ENCODE measurements around the gene CLDN1. TPM values are rescaled to one million over a fixed set of nuclear protein-coding genes. Genes with fewer than 3 reads are reported as not detected.

Gene CLDN1
- total RNA-seq, 2 experiments from 2014 or later = not detected

- no peak overlapping the region for H3K27ac Mint-ChIP-seq
- ATAC-seq = no peak
- no peaks in the 10 kb centered on the region for H3K4me1 Mint-ChIP-seq
- H3K27me3 Mint-ChIP-seq = no peaks in the 10 kb centered on the region
- DNase-seq = no peak
- H3K9me3 Mint-ChIP-seq (ENCODE audit: low read depth) = no peaks in the 10 kb centered on the region
- no peak overlapping the region for H3K4me3 Mint-ChIP-seq
- no peaks in the 10 kb centered on the region for H3K36me3 Mint-ChIP-seq
- CTCF ChIA-PET = no interaction called here
Measured at GRCh38 chr3:190266265-190266912, 55.9 kb downstream of the CLDN1 start.

DNA sequence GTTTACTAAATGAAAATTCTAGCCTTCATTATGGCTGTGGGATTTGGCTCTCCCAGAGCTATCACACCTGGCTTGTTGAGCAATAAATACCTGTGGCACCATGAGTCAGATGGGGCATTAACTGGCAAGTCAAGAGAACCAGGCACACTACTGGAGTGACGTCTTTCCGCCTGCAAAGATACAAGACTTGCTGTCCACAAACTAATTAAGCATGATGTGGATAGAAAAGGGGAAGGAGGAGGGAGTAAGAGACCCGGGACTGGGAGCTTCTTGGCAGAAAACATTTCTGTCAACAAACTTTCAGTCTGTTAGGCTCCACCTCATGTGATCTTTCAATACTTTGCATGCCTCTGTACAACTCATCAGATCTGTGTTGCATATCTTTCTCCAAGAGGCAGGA is 56.5 kb downstream of the CLDN1 start:
- no peak for ATAC-seq
- Mint-ChIP-seq H3K27me3 (no peaks in the 10 kb centered on the region), H3K27ac (no peak overlapping the region), H3K36me3 (no peaks in the 10 kb centered on the region), H3K9me3 (ENCODE audit: low read depth) (no peaks in the 10 kb centered on the region), H3K4me1 (no peaks in the 10 kb centered on the region), H3K4me3 (no peak overlapping the region)
- no peak for DNase-seq
- CTCF ChIA-PET = no interaction called here

DNA sequence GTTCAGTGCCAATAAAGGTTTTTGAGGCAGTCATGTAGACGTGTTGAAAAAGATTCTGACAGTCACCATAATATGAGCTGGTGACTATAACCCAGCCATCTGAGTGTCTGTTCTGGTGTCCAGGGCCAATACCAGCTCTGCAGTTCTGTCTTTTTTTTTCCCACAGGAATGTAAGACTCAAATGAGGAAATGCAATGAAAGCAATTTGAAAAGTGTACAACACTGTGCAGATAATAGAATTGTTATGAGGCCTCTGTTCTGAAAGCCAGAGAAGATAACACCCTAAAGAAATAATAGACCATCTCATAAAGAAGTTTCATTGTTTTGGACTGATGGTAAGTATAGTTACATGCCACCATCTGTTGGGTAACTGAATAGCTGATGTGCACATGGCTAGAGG is 57.1 kb downstream of the CLDN1 start:
- H3K9me3 Mint-ChIP-seq (ENCODE audit: low read depth) = no peaks in the 10 kb centered on the region
- ATAC-seq (no peak), DNase-seq (no peak)
- H3K27ac Mint-ChIP-seq = no peak overlapping the region
- H3K27me3 Mint-ChIP-seq = no peaks in the 10 kb centered on the region
- CTCF ChIA-PET = no interaction called here
- H3K4me3 Mint-ChIP-seq = no peak overlapping the region
- no peaks in the 10 kb centered on the region for H3K36me3 Mint-ChIP-seq
- H3K4me1 Mint-ChIP-seq = no peaks in the 10 kb centered on the region

- Mint-ChIP-seq H3K36me3 (no peaks in the 10 kb centered on the region), H3K9me3 (ENCODE audit: low read depth) (no peaks in the 10 kb centered on the region), H3K4me3 (no peak overlapping the region), H3K27ac (no peak overlapping the region), H3K27me3 (no peaks in the 10 kb centered on the region), H3K4me1 (no peaks in the 10 kb centered on the region)
- DNase-seq (no peak), ATAC-seq (no peak)
- CTCF ChIA-PET = no interaction called here
Measured at GRCh38 chr3:190261740-190262139, 60.5 kb downstream of the CLDN1 start.

- Mint-ChIP-seq H3K27ac (no peak overlapping the region), H3K27me3 (no peaks in the 10 kb centered on the region), H3K4me3 (no peak overlapping the region), H3K36me3 (no peaks in the 10 kb centered on the region), H3K9me3 (ENCODE audit: low read depth) (no peaks in the 10 kb centered on the region), H3K4me1 (no peaks in the 10 kb centered on the region)
- CTCF ChIA-PET = no interaction called here
- ATAC-seq (no peak), DNase-seq (no peak)
Measured at GRCh38 chr3:190261015-190261414, 61.2 kb downstream of the CLDN1 start.

DNA sequence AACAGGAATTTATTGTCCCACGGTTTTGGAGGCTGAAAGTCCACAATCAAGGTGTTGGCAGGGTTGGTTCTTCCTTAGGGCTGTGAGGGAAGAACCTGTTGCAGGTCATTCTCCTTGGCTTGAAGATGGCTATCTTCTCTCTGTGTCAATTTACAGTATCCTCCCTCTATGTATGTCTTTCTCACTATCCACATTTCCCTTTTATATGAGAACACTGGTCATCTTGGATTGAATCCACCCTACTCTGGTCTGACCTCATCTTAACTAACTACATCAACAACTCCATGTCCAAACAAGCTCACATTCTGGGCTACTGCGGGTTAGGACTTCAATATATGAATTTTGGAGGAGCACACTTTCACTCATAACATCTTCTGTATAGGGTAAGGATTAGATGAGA is 61.9 kb downstream of the CLDN1 start:
- CTCF ChIA-PET = no interaction called here
- Mint-ChIP-seq H3K27me3 (no peaks in the 10 kb centered on the region), H3K4me3 (no peak overlapping the region), H3K27ac (no peak overlapping the region), H3K9me3 (ENCODE audit: low read depth) (no peaks in the 10 kb centered on the region), H3K36me3 (no peaks in the 10 kb centered on the region), H3K4me1 (no peaks in the 10 kb centered on the region)
- DNase-seq (no peak), ATAC-seq (no peak)

DNA sequence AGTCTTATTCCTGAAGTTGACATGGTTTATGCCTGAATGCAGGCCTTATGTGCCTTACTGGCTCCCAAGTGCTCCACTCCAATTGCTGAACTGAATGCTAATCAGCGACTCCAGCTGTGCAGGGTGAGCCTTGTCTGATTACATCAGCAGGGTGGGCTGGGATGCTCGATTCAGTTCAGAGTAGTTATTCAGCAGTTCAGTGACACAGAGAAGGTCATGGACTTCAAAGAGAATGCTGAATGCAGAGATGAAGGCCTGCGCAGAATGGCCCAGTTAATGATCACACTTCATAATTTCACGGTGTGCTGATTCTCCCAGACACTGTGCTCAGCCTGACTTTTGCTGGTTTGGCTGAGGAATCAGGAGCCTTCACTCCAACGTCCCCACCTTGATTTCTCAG is 63.6 kb downstream of the CLDN1 start:
- no peaks in the 10 kb centered on the region for H3K36me3 Mint-ChIP-seq
- CTCF ChIA-PET = no interaction called here
- H3K9me3 Mint-ChIP-seq (ENCODE audit: low read depth) = no peaks in the 10 kb centered on the region
- no peak overlapping the region for H3K4me3 Mint-ChIP-seq
- H3K4me1 Mint-ChIP-seq = no peaks in the 10 kb centered on the region
- H3K27ac Mint-ChIP-seq = no peak overlapping the region
- DNase-seq = no peak
- no peak for ATAC-seq
- no peaks in the 10 kb centered on the region for H3K27me3 Mint-ChIP-seq

Other genes with a start within 250 kb of the CLDN1 start
- not detected for gene P3H2, start 201.5 kb downstream of the CLDN1 start, total RNA-seq
- not detected for gene CLDN16, start 65.7 kb upstream of the CLDN1 start, total RNA-seq
- gene TMEM207, start 127.5 kb upstream of the CLDN1 start, total RNA-seq = not detected
- 10 to 100 TPM in 1 of 2 experiments, 1 to 10 TPM in 1; 8.4 to 11.5 TPM for gene IL1RAP, start 191.6 kb upstream of the CLDN1 start, total RNA-seq

All from activated CD8-positive, alpha-beta memory T cell treated with anti-CD3 and anti-CD28 coated beads, Interleukin-2, amount 10 ng/mL, durations not matched to agents 7 days and 5 days (primary cell).